ENCODE results near the gene KLHDC3. TPM values are rescaled to one million over a fixed set of nuclear protein-coding genes. Genes with fewer than 3 reads are reported as not detected.

KLHDC3 gene
- total and polyA plus RNA-seq, 9 of the 15 experiments (the other 6 are each of a cell fraction or from before 2014, with no cell fraction given) = 4.5 to 171 (median 107) TPM

DNA sequence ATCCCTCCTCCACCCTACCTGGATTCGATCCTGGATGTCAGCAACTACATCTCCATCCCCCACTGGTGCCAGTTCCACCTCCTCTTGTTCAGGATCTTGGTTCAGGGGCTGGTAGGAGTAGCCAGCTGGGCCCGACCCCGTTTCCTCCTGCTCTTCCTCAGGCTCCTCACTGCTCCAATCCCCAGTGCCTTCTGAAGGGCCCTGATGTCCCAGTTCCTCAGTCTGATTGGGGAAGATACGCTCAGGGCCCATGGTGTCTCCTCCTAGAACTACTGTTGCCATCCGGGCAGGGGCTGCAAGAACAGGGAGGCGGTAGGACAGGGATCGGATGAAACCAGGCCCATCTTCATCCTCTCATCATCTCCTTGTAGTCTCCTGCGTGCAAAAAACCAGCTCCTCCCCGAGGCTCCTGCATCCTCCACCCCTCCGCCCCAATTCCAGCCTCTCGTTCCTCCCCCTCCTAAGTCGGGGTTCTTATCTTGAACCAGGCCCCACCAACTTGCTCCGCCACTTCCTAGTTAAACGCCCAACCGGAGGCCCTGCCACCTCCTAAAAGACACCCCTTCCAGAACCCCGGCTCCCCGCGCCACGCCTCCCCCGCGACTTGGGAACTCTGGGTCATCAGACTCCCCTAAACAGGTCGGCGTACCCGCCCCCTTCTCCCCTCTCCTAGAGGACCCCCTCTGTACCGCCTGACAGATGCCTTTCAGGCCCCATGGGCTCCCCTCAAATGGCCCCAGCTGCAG lies 779 bp upstream of the KLHDC3 start (continued):
- TF ChIP-seq MGA (IDR thresholded peaks at IDR 0.05) = no peak
- no peak for TF ChIP-seq MBD2 (IDR thresholded peaks at IDR 0.05; ENCODE audit: borderline replicate concordance, low read depth)
- no peak for TF ChIP-seq BRD4 (IDR thresholded peaks at IDR 0.05)
- no peak; the same call in 1 of the 2 replicates for TF ChIP-seq MYC (IDR thresholded peaks at IDR 0.05; ENCODE audit: low read depth, low read length)
- TF ChIP-seq MYC (CRISPR knock-in tag; IDR thresholded peaks at IDR 0.05; ENCODE audit: borderline replicate concordance, low read depth) = peak; percentile 51; the same call in 1 of the 2 replicates
- TF ChIP-seq HOXB6 (CRISPR knock-in tag; IDR thresholded peaks at IDR 0.05; ENCODE audit: borderline replicate concordance) = no peak
- TF ChIP-seq SMARCA5 (IDR thresholded peaks at IDR 0.05) = no peak
- TF ChIP-seq, protein P1, sequence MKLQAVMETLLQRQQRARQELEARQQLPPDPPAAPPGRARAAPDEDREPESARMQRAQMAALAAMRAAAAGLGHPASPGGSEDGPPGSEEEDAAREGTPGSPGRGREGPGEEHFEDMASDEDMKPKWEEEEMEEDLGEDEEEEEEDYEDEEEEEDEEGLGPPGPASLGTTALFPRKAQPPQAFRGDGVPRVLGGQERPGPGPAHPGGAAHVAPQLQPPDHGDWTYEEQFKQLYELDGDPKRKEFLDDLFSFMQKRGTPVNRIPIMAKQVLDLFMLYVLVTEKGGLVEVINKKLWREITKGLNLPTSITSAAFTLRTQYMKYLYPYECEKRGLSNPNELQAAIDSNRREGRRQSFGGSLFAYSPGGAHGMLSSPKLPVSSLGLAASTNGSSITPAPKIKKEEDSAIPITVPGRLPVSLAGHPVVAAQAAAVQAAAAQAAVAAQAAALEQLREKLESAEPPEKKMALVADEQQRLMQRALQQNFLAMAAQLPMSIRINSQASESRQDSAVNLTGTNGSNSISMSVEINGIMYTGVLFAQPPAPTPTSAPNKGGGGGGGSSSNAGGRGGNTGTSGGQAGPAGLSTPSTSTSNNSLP (IDR thresholded peaks at IDR 0.05; ENCODE audit: borderline replicate concordance, low read depth, low read length) = no peak
- no peak for TF ChIP-seq EP300 (IDR thresholded peaks at IDR 0.05; ENCODE audit: low read length)
- peak; percentile 29; the same call in 1 of the 2 replicates for TF ChIP-seq SUPT5H (IDR thresholded peaks at IDR 0.05)
- peak; percentile 45 for TF ChIP-seq NFIC (IDR thresholded peaks at IDR 0.05)
- TF ChIP-seq HNRNPL (IDR thresholded peaks at IDR 0.05; ENCODE audit: low read depth, low read length) = no peak
- TF ChIP-seq CBX2 (IDR thresholded peaks at IDR 0.05; ENCODE audit: insufficient read depth, low read length, poor library complexity, severe bottlenecking) = no peak
- no peak for TF ChIP-seq BDP1 (IDR thresholded peaks at IDR 0.05; ENCODE audit: insufficient read depth, insufficient read length)
- peak in 1 of 2 experiments; percentile 93; a peak in 1 of 4 replicates for TF ChIP-seq SIN3A (IDR thresholded peaks at IDR 0.05; ENCODE audit: borderline replicate concordance in 2 of 2, control insufficient read depth in 1 of 2, low read depth in 2 of 2, low read length in 2 of 2)
- TF ChIP-seq DDX20 (tag; IDR thresholded peaks at IDR 0.05; ENCODE audit: low read depth) = no peak
